ENCODE data around the gene EIF5.

DNA sequence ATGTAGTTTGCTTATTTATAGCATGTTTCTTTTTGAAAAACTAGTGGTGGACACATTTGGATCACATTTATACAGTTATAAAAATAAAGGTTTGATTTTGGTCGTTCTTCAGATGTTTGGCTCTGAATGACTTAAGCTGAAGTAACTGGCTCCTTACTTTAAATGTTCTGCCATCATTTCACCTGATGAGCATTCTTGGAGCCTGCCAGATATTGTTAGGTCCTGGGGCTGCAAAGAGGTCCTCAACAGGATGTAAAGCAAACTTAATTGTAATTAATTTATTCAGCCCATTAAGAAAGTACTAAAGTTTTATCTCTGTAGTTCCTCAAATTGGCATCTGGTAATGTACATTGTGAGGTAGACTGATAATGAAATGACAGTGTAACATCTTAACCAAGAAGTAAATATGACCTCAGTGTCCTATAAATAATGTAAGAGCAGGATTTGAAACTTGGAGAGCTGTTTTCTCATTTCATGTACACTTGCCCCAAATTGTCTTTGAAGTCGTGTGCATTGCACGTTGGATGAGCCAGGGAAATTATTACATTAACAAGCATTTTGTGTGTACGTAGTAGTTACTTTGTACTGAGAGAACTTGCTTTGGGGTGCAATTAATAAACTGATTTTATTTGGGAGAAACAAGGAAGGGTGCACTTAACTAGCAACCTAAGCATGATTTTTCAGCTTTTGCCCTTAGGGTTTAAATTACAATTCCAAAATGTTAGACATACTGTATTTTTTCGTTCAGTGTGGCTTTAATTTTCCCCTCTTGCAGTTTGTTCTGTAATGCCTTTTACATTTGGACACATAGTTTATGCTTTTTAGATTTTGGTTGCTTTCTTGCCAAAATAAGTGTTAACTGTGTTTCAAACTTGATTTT, 7.5 kb downstream of the EIF5 start:
- no peak for TF ChIP-seq CTCF (conservative IDR thresholded peaks at IDR 0.05)
- TF ChIP-seq ZFX (IDR thresholded peaks at IDR 0.05): no peak

Data from C4-2B (cell line).